DLD1 (cell line): ENCODE results near the gene SV2C.

Experiments used
- in situ Hi-C: cut with HindIII; loops from 2 replicates; pipeline ENCODE4 v1.10.0; 2017; ENCODE audit warnings: low sequenced_read_pairs

Gene SV2C

DNA sequence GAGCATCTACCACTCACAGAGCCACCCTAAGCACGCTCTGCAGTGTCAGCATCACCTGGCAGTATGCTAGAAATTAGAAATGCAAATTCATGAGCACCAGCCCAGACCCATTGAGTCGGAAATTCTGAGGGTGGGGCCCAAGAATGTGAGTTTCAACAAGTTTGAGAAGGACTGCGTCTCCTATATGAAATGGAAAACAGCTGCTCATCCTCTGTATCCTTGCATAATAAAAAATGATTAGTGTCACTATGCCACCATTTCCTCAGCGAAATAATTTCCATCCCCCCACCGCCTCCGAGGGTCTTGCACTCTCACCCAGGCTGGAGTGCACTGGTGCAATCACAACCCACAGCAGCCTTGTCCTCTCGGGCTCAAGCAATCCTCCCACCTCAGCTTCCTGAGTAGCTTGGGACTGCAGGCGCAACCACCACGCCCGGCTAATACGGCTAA, 318.6 kb downstream of the SV2C start:
- in situ Hi-C loops = no loop called here

DNA sequence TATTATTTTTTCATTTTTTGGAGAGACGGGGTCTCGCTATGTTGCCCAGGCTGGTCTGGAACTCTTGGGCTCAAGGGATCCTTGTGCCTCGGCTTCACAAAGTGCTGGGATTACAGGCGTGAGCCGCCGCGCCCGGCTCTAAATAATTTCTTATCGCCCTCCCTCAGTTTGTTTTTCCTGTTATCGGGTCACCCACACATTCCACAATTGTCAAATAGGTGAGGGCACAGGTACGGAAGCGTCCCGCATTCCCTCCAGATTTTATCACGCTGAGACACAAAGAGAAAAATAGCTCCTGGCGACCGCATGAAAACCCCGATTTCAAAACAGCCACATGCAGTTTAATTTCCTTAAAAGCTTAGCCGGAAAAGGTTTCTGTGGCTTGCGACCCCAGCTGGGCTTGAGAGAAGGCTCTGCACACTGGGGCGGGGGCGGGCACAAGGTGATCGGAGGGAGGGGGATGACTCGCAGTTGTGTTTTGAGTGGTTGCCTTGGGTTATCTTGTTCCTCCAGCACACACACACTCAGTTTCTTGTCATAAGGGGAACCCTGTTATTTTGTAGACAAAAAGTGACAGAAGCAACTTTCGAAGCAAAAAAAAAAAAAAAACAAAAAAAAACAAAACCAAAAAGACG, 319.2 kb downstream of the SV2C start:
- in situ Hi-C loops = no loop called here

DNA sequence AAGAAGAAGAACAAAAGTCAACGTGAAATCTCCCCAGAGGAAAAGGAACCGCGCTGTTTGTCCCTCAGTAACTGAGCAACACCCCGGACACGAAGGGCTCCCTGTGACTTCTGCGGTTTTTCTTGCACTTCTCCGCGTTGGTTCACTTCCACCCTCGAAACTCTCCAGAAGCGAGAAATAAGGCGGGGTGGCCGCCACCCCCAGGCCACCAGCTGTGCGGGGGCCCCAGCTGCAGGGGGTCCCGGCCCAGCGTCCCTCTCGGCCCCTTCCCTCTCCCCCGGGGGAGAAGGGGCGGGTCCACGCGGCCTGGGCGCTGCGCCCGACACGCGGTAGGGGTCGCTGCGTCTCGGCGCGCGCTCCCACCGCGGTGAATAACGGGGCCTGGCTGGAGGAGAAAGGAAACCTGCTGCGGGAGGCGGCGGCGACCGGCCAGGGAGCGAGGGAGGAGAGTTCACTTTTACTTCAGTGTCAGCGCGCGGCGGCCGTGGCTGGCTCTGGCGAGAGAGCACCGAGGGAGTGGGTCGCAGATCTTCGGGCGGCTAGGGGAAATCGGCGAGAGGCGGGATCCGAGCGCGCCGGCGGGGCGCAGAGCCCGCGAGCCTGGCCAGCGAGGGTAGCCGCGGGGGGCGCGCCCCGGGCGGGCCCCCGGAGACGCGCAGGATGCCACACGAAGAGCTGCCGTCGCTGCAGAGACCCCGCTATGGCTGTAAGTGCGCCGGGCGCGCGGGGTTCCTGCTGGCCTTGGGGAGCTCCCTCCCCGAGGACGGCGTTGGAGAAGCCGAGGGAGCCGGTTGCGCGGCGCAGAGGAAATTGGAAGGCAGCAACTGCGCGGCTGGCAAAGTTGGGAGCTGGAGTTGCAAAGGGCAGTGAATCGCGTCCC, 319.9 kb downstream of the SV2C start, which contains the start of gene IQGAP2:
Gene IQGAP2, plus strand, starts transcription at position 400 of the 880 bp plus-strand sequence. Its CDS starts 261 bp downstream, at position 661.
- in situ Hi-C loops = no loop called here
